Erythroblast (primary cell): ENCODE data around the gene DEFB119.

ENCODE experiments used
- GATA1 ChIP-seq: IDR thresholded peaks from 2 replicates; pipeline ENCODE4 v1.6.1; 2011; ENCODE audit warnings: low read depth, mild to moderate bottlenecking, control low read depth, low read length, moderate library complexity
- POLR2A ChIP-seq: IDR thresholded peaks from 2 replicates; pipeline ENCODE4 v1.6.1; 2011; ENCODE audit warnings: mild to moderate bottlenecking, low read length

- no peak for TF ChIP-seq POLR2A
- no peak for TF ChIP-seq GATA1
These were observed 24.0 kb upstream of the DEFB119 start for GRCh38 chr20:31414381-31414780.
